Liver (tissue), 9 donors: ENCODE data around the gene SH3BP1. TPM values are rescaled to one million over a fixed set of nuclear protein-coding genes. Genes with fewer than 3 reads are reported as not detected.

Experiments
- DNase-seq: peaks from one replicate; pipeline ENCODE4 v3.0.0-alpha.2; 2017; ENCODE audit warnings: low spot score
- H3K27ac ChIP-seq, 2 donors: one replicate each; pipeline ENCODE4 v1.7.0; 2013; ENCODE audit warnings: inconsistent platforms in 2 of 2, low read length in 2 of 2, control low read depth in 1 of 2, low read depth in 1 of 2, mild to moderate bottlenecking in 1 of 2
- H3K27me3 ChIP-seq, 4 donors: one replicate each; pipeline versions ENCODE4 v1.6.1 to v1.7.0; 2013; ENCODE audit warnings: low read length in 3 of 4, inconsistent platforms in 1 of 4, mild to moderate bottlenecking in 1 of 4, moderate library complexity in 1 of 4; ENCODE audit not compliant: control insufficient read depth in 4 of 4, insufficient read depth in 4 of 4
- H3K36me3 ChIP-seq, 4 donors: one replicate each; pipeline versions ENCODE4 v1.6.1 to v1.7.0; 2013; ENCODE audit warnings: low read length in 3 of 4, mild to moderate bottlenecking in 3 of 4, low read depth in 1 of 4, moderate library complexity in 1 of 4; ENCODE audit not compliant: control insufficient read depth in 4 of 4, insufficient read depth in 3 of 4
- H3K4me1 ChIP-seq, 4 donors: one replicate each; pipeline versions ENCODE4 v1.6.1 to v1.7.0; 2013; ENCODE audit warnings: low read length in 3 of 4, mild to moderate bottlenecking in 3 of 4, moderate library complexity in 1 of 4; ENCODE audit not compliant: control insufficient read depth in 4 of 4, insufficient read depth in 4 of 4
- H3K4me3 ChIP-seq, 3 donors: one replicate each; pipeline versions ENCODE4 v1.6.1 to v1.7.0; 2013; ENCODE audit warnings: low read length in 3 of 3, control low read depth in 1 of 3, low read depth in 1 of 3, mild to moderate bottlenecking in 1 of 3
- H3K9ac ChIP-seq, 2 donors: one replicate each; pipeline ENCODE4 v1.7.0; 2013; ENCODE audit warnings: low read length in 2 of 2, mild to moderate bottlenecking in 2 of 2, moderate library complexity in 2 of 2, control low read depth in 1 of 2, low read depth in 1 of 2
- H3K9me3 ChIP-seq, 4 donors: one replicate each; pipeline versions ENCODE4 v1.6.1 to v1.7.0; 2013; ENCODE audit warnings: low read length in 3 of 4; ENCODE audit not compliant: control insufficient read depth in 4 of 4
- EGR1 ChIP-seq, 2 donors: IDR thresholded peaks; 2 replicates each; pipeline ENCODE4 v1.6.1; 2016 to 2018; ENCODE audit warnings: antibody characterized with exemption in 2 of 2, low read depth in 2 of 2
- FOXA1 ChIP-seq: IDR thresholded peaks from 2 replicates; pipeline ENCODE4 v1.6.1; 2016; ENCODE audit warnings: antibody characterized with exemption
- GABPA ChIP-seq, 2 donors: IDR thresholded peaks in 1 of 2; conservative IDR thresholded peaks in 1 of 2; 2 replicates each; pipeline ENCODE4 v1.6.1; 2016; ENCODE audit warnings: antibody characterized with exemption in 2 of 2, mild to moderate bottlenecking in 1 of 2, moderate library complexity in 1 of 2
- HNF4A ChIP-seq, 2 donors: conservative IDR thresholded peaks; 2 replicates each; pipeline ENCODE4 v1.6.1; 2016; ENCODE audit warnings: antibody characterized with exemption in 2 of 2, mild to moderate bottlenecking in 2 of 2
- HNF4G ChIP-seq: IDR thresholded peaks from 2 replicates; pipeline ENCODE4 v1.6.1; 2016; ENCODE audit warnings: antibody characterized with exemption
- JUND ChIP-seq, 2 donors: IDR thresholded peaks; 2 replicates each; pipeline ENCODE4 v1.6.1; 2016; ENCODE audit warnings: antibody characterized with exemption in 2 of 2
- RAD21 ChIP-seq, 2 donors: IDR thresholded peaks; 2 replicates each; pipeline ENCODE4 v1.6.1; 2016; ENCODE audit warnings: antibody characterized with exemption in 2 of 2, mild to moderate bottlenecking in 2 of 2
- REST ChIP-seq: IDR thresholded peaks from 2 replicates; pipeline ENCODE4 v1.6.1; 2016; ENCODE audit warnings: antibody characterized with exemption, mild to moderate bottlenecking
- RXRA ChIP-seq, 2 donors: IDR thresholded peaks; 2 replicates each; pipeline ENCODE4 v1.6.1; 2017 to 2018; ENCODE audit warnings: antibody characterized with exemption in 2 of 2, mild to moderate bottlenecking in 1 of 2
- SP1 ChIP-seq: IDR thresholded peaks from 2 replicates; pipeline ENCODE4 v1.6.1; 2018; ENCODE audit warnings: antibody characterized with exemption, mild to moderate bottlenecking
- TAF1 ChIP-seq: conservative IDR thresholded peaks from 2 replicates; pipeline ENCODE4 v1.6.1; 2016; ENCODE audit warnings: antibody characterized with exemption, mild to moderate bottlenecking
- YY1 ChIP-seq: IDR thresholded peaks from 2 replicates; pipeline ENCODE4 v1.6.1; 2016; ENCODE audit warnings: antibody characterized with exemption, mild to moderate bottlenecking
- ZBTB33 ChIP-seq: IDR thresholded peaks from 2 replicates; pipeline ENCODE4 v1.6.1; 2016; ENCODE audit warnings: antibody characterized with exemption
- WGBS: extraction: QIAGEN DNeasy Blood & Tissue Kit; methylation state at CpG from one replicate; pipeline ENCODE4 v1.1.7; 2013; 5-methylcytosine and 5-hydroxymethylcytosine counted together
- polyA plus RNA-seq, 2 donors: library from polyadenylated mRNA; stranded (reverse) in 1 of 2; unstranded in 1 of 2; fragments of 200-250 nt in 1 of 2; fragments of >200 nt in 1 of 2; fragmentation: Nextera tagmentation in 1 of 2; extraction: Ambion mirVana in 1 of 2; gene quantifications; one replicate each; pipeline versions ENCODE4 v1.2.1 to v1.2.3, GENCODE V29; 2013 to 2015
- total RNA-seq, 2 donors: library from RNA; depleted of rRNA; stranded (reverse); fragments of >200 nt; gene quantifications; one replicate each; pipeline ENCODE4 v1.2.3, GENCODE V29; 2014
- TF ChIP-seq, protein P1 (sequence below): fragments of 150-350 bp; IDR thresholded peaks from 2 replicates; pipeline ENCODE4 v1.5.1; 2017; ENCODE audit warnings: improper control_type of control experiment, low read depth, low read length; ENCODE audit not compliant: missing input control
- TF ChIP-seq, protein P2 (sequence below): IDR thresholded peaks from 2 replicates; pipeline ENCODE4 v1.6.1; 2016; ENCODE audit warnings: antibody characterized with exemption
- donor health status: healthy.
- donor health status: healthy.
- donor health status: healthy.
- donor health status: healthy.
- donor health status: healthy.

The SH3BP1 gene
- total and polyA plus RNA-seq, 4 donors = 0.24 to 8.2 (median 2.7) TPM

DNA sequence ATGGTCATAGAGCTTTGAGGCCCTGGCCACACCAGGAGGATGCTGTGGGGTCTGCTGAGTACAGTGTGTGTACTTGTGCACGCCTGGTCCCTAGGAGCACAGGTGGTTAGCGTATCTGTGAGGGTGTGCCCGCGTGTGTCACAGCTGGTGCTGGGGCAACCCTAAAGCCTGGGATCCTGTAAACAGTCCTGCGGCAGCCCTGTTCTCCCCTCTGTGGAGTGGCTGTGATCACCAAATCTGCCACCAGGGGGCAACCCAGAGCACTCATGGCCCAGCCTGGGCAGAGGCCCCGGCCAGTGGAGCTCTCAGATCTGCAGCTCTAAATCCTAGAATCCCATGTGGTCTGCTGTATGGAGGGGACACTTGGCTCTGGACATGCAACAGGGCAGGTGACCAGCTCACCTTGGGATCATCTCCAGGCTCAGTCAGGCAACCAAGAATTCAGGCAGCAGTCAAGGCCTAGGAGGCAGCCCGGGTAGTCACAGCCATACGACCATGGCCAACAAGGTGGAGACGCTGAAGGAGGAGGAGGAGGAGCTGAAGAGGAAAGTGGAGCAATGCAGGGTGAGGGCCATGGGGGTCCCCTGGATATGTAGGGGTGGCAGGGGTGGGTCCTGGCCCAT is 3.9 kb downstream of the SH3BP1 start:
- H3K9me3 ChIP-seq = no peaks in the 10 kb centered on the region
- 35% methylated on average over 9 of the region's 9 CpGs for WGBS
- no peaks in the 10 kb centered on the region for H3K36me3 ChIP-seq
- TF ChIP-seq, protein P1, sequence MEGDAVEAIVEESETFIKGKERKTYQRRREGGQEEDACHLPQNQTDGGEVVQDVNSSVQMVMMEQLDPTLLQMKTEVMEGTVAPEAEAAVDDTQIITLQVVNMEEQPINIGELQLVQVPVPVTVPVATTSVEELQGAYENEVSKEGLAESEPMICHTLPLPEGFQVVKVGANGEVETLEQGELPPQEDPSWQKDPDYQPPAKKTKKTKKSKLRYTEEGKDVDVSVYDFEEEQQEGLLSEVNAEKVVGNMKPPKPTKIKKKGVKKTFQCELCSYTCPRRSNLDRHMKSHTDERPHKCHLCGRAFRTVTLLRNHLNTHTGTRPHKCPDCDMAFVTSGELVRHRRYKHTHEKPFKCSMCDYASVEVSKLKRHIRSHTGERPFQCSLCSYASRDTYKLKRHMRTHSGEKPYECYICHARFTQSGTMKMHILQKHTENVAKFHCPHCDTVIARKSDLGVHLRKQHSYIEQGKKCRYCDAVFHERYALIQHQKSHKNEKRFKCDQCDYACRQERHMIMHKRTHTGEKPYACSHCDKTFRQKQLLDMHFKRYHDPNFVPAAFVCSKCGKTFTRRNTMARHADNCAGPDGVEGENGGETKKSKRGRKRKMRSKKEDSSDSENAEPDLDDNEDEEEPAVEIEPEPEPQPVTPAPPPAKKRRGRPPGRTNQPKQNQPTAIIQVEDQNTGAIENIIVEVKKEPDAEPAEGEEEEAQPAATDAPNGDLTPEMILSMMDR = peak; percentile 93
- no peak for TF ChIP-seq JUND (IDR thresholded peaks at IDR 0.05)
- TF ChIP-seq RXRA (IDR thresholded peaks at IDR 0.05) = peak in 1 of 2 donors; percentile 26
- TF ChIP-seq RAD21 (IDR thresholded peaks at IDR 0.05) = peak; percentile 89 to 95
- H3K4me3 ChIP-seq = no peak overlapping the region
- H3K27ac ChIP-seq = no peak overlapping the region
- no peaks in the 10 kb centered on the region for H3K27me3 ChIP-seq
- H3K9ac ChIP-seq = no peak overlapping the region
- DNase-seq = peak; percentile 93
- H3K4me1 ChIP-seq = peaks cover 2 to 19% (median 6%) of the 10 kb centered on the region in 4 donors

GRCh38 chr22:37647317-37647716 is 7.8 kb downstream of the SH3BP1 start:
- H3K4me3 ChIP-seq = no peak overlapping the region
- H3K27ac ChIP-seq = no peak overlapping the region
- no peak for DNase-seq
- H3K4me1 ChIP-seq = peaks cover 0 to 7% (median 0%) of the 10 kb centered on the region in 4 donors
- no peak overlapping the region for H3K9ac ChIP-seq
- peaks cover 0 to 2% (median 0%) of the 10 kb centered on the region in 4 donors for H3K36me3 ChIP-seq
- H3K27me3 ChIP-seq = no peaks in the 10 kb centered on the region
- WGBS = 96% methylated on average over 9 of the region's 9 CpGs
- TF ChIP-seq RAD21 (IDR thresholded peaks at IDR 0.05) (no peak), FOXA1 (no peak), YY1 (no peak)
- H3K9me3 ChIP-seq = no peaks in the 10 kb centered on the region

GRCh38 chr22:37647928-37648327 is 8.5 kb downstream of the SH3BP1 start:
- no peaks in the 10 kb centered on the region for H3K27me3 ChIP-seq
- no peak for DNase-seq
- no peak overlapping the region for H3K9ac ChIP-seq
- TF ChIP-seq SP1 (no peak), GABPA (IDR thresholded peaks at IDR 0.05 in 1 of 2, conservative IDR thresholded peaks at IDR 0.05 in 1 of 2) (no peak), YY1 (no peak), HNF4G (no peak), HNF4A (conservative IDR thresholded peaks at IDR 0.05) (peak in 1 of 2 donors; percentile 32)
- H3K4me3 ChIP-seq = no peak overlapping the region
- peaks cover 0 to 7% (median 0%) of the 10 kb centered on the region in 4 donors for H3K4me1 ChIP-seq
- H3K36me3 ChIP-seq = peaks cover 0 to 2% (median 0%) of the 10 kb centered on the region in 4 donors
- no peak overlapping the region for H3K27ac ChIP-seq
- H3K9me3 ChIP-seq = no peaks in the 10 kb centered on the region
- 72% methylated on average over 9 of the region's 9 CpGs for WGBS

DNA sequence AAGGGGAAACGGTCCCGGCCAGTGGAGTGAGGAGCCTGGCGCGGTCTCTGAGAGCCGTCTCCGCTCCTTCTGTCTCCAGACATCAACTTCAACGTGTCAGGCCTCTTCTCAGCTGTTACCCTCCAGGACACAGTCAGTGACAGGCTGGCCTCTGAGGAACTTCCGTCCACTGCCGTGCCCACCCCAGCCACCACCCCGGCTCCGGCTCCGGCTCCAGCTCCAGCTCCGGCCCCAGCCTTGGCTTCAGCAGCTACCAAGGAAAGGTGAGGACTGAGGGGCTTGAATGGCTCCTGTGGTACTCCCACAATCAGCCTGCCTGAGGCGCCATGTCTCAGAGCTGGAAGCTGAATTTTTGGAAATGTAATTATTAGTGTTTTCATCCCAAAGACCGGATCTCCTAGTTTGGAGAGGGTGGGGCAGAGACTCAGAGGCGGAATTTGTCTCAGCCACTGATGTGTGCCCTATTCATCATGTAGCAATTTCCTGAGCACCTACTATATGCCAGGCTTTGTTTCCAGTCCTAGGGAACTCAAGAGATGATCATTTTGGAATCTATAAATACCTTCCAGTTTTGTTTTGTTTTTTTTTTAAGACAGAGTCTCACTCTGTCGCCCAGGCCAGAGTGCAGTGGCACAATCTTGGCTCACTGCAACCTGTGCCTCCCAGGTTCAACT is 11.1 kb downstream of the SH3BP1 start:
- Histone ChIP-seq H3K27me3 (no peaks in the 10 kb centered on the region), H3K27ac (no peak overlapping the region), H3K4me1 (no peaks in the 10 kb centered on the region), H3K4me3 (no peak overlapping the region), H3K9ac (no peak overlapping the region), H3K9me3 (no peaks in the 10 kb centered on the region), H3K36me3 (peaks cover 0 to 2% (median 0%) of the 10 kb centered on the region in 4 donors)
- no peak for DNase-seq
- WGBS = 97% methylated on average over 17 of the region's 17 CpGs
- TF ChIP-seq TAF1 (no peak), ZBTB33 (no peak), REST (no peak), FOXA1 (no peak), SP1 (no peak), RAD21 (IDR thresholded peaks at IDR 0.05) (no peak), EGR1 (IDR thresholded peaks at IDR 0.05; ENCODE audit: low read depth in 2 of 2) (no peak)
- TF ChIP-seq, protein P2, sequence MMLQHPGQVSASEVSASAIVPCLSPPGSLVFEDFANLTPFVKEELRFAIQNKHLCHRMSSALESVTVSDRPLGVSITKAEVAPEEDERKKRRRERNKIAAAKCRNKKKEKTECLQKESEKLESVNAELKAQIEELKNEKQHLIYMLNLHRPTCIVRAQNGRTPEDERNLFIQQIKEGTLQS = no peak
